GM13977 (cell line): Measurements from ENCODE around the gene FYB1.

Source experiments
- DNase-seq: peaks from one replicate; pipeline ENCODE4 v3.0.0; 2012; ENCODE audit warnings: low spot score
- CTCF ChIP-seq: IDR thresholded peaks from 2 replicates; pipeline ENCODE4 v1.5.1; 2012; ENCODE audit warnings: mild to moderate bottlenecking, control low read depth; ENCODE audit not compliant: insufficient read depth; ENCODE audit errors: extremely low read depth, missing control alignments
- in situ Hi-C: fragments of 300-500 bp; cut with MboI; formaldehyde crosslinking; loops from one replicate; pipeline ENCODE4 v1.12.0; 2022; ENCODE audit warnings: low sequenced_read_pairs, low pct_unique_long_range_greater_than_20kb, mixed read lengths, inconsistent platforms; ENCODE audit not compliant: unreplicated experiment

Gene FYB1

GRCh38 chr5:39164529-39165402 lies 54.6 kb downstream of the FYB1 start:
- no peak for DNase-seq
- in situ Hi-C loops, result no loop called here
- no peak for TF ChIP-seq CTCF

GRCh38 chr5:39164016-39164415 lies 55.3 kb downstream of the FYB1 start:
- no peak for TF ChIP-seq CTCF
- in situ Hi-C loops, result no loop called here

GRCh38 chr5:39161578-39161977 lies 57.8 kb downstream of the FYB1 start:
- DNase-seq, result no peak
- in situ Hi-C loops, result no loop called here
- TF ChIP-seq CTCF, result no peak

More at GRCh38 chr5:39164016-39164415, 55.3 kb downstream of the FYB1 start:
- no peak for DNase-seq

GRCh38 chr5:39160576-39161213 lies 58.7 kb downstream of the FYB1 start:
- no peak for TF ChIP-seq CTCF
- in situ Hi-C loops, result no loop called here
- DNase-seq, result no peak

GRCh38 chr5:39159811-39160490 lies 59.4 kb downstream of the FYB1 start:
- in situ Hi-C loops, result no loop called here
- DNase-seq, result no peak
- TF ChIP-seq CTCF, result no peak

- TF ChIP-seq CTCF, result no peak
- in situ Hi-C loops, result no loop called here
- no peak for DNase-seq
Measured at GRCh38 chr5:39158786-39159185, 60.6 kb downstream of the FYB1 start.
